H1 (cell line): ENCODE data around the gene NSUN6. TPM values are rescaled to one million over a fixed set of nuclear protein-coding genes. Genes with fewer than 3 reads are reported as not detected.

Experiments
- SP4 ChIP-seq: IDR thresholded peaks from 2 replicates; pipeline ENCODE4 v1.6.1; 2012; ENCODE audit warnings: low read length, inconsistent platforms
- SRF ChIP-seq: IDR thresholded peaks from 2 replicates; pipeline ENCODE4 v1.6.1; 2011; ENCODE audit warnings: mild to moderate bottlenecking, low read depth, low read length, moderate library complexity
- TEAD4 ChIP-seq: IDR thresholded peaks from 2 replicates; pipeline ENCODE4 v1.6.1; 2012; ENCODE audit warnings: low read depth, low read length, inconsistent platforms, mixed read lengths
- polyA plus RNA-seq, 7 experiments: library from polyadenylated mRNA; depleted of rRNA in 3 of 7; stranded (reverse) in 5 of 7; unstranded in 2 of 7; fragments of >200 nt in 5 of 7; fragments of 200-250 nt in 2 of 7; gene quantifications; 1 replicate in 5 of 7; 2 replicates in 1 of 7; 4 replicates in 1 of 7; pipeline versions ENCODE4 v1.2.1 to v1.2.3, GENCODE V29; 2011 to 2013; ENCODE audit warnings: missing spikeins in 2 of 7, mixed read lengths in 2 of 7
- total RNA-seq: library from RNA; stranded (reverse); fragmentation: NEBNext Ultra II Directional; extraction: Animal tissue kit (Norgen Biotek cat#: 25700); gene quantifications from 2 replicates; pipeline ENCODE4 v1.2.1, GENCODE V29; 2021

The NSUN6 gene
- total and polyA plus RNA-seq, 2 of the 8 experiments (the other 6 are each of a cell fraction or from before 2014, with no cell fraction given) = 5.9 to 14.4 TPM

- no peak for TF ChIP-seq TEAD4
- no peak for TF ChIP-seq SRF
- no peak for TF ChIP-seq SP4
Observed at GRCh38 chr10:18542832-18543231, 108.6 kb downstream of the NSUN6 start (continued).
